Body of pancreas (tissue), 4 donors: ENCODE data around the gene KCNC3.

Experiments
- POLR2A ChIP-seq, 3 donors: fragments of 450-650 bp; IDR thresholded peaks; one replicate each; pipeline ENCODE4 v1.6.1; 2016; ENCODE audit warnings: antibody characterized with exemption in 3 of 3, mild to moderate bottlenecking in 2 of 3
- TF ChIP-seq, protein P1 (sequence below), 7 experiments: fragments of 450-650 bp in 4 of 7; fragments of 200-600 bp in 3 of 7; sonication (generic) in 3 of 7; IDR thresholded peaks; one replicate each; pipeline ENCODE4 v1.5.1; 2016 to 2019; ENCODE audit warnings: antibody characterized with exemption in 7 of 7

DNA sequence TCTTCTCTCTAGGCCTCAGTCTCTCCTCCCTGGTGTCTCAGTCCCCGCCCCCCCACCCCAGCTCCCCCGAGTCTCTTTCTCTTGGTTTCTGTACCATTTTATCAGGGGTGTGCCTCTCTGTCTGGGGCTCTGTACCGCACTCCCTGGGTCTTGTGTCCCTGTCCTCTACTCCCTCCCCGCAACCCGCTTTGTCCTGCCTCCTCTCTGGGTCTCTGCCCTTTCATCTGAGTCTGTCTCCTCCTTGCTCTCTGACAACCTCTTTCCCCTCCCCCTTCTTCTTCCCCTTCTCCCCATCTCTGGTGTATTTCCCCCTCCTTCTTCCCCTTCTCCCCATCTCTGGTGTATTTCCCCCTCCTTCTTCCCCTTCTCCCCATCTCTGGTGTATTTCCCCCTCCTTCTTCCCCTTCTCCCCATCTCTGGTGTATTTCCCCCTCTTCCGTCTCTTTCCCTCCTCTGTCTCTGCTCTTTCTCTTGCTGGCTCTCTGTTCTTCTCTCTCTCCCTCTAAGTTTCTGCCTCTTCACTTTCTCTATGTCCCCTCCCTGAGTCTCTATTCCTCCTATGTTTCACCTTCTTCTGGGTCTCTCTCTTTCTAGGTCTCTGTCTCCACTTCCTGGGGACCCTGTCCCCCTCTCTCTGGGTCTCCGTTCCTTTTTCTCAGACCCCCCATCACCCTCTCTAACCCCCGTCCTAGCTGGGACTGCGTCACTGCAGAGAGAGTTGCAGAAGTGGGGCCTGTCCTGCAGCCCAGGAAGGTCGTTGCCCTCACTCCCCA, 2.2 kb upstream of the KCNC3 start:
- TF ChIP-seq, protein P1, sequence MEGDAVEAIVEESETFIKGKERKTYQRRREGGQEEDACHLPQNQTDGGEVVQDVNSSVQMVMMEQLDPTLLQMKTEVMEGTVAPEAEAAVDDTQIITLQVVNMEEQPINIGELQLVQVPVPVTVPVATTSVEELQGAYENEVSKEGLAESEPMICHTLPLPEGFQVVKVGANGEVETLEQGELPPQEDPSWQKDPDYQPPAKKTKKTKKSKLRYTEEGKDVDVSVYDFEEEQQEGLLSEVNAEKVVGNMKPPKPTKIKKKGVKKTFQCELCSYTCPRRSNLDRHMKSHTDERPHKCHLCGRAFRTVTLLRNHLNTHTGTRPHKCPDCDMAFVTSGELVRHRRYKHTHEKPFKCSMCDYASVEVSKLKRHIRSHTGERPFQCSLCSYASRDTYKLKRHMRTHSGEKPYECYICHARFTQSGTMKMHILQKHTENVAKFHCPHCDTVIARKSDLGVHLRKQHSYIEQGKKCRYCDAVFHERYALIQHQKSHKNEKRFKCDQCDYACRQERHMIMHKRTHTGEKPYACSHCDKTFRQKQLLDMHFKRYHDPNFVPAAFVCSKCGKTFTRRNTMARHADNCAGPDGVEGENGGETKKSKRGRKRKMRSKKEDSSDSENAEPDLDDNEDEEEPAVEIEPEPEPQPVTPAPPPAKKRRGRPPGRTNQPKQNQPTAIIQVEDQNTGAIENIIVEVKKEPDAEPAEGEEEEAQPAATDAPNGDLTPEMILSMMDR (IDR thresholded peaks at IDR 0.05): no peak
- no peak for TF ChIP-seq POLR2A (IDR thresholded peaks at IDR 0.05)
